Activated CD4-positive, alpha-beta T cell treated with anti-CD3 and anti-CD28 coated beads for 1 hour (primary cell): Measurements from ENCODE around the gene CPA3.

Source experiments
- DNase-seq: peaks from one replicate; pipeline ENCODE4 v3.0.0-alpha.2; 2020

Gene CPA3, protein sequence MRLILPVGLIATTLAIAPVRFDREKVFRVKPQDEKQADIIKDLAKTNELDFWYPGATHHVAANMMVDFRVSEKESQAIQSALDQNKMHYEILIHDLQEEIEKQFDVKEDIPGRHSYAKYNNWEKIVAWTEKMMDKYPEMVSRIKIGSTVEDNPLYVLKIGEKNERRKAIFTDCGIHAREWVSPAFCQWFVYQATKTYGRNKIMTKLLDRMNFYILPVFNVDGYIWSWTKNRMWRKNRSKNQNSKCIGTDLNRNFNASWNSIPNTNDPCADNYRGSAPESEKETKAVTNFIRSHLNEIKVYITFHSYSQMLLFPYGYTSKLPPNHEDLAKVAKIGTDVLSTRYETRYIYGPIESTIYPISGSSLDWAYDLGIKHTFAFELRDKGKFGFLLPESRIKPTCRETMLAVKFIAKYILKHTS

GRCh38 chr3:148865049-148865448 is at the start of gene CPA3:
Gene CPA3, plus strand, starts transcription at chr3:148865296. Its CDS starts 12 bp downstream, at chr3:148865308.
- DNase-seq, result no peak

DNA sequence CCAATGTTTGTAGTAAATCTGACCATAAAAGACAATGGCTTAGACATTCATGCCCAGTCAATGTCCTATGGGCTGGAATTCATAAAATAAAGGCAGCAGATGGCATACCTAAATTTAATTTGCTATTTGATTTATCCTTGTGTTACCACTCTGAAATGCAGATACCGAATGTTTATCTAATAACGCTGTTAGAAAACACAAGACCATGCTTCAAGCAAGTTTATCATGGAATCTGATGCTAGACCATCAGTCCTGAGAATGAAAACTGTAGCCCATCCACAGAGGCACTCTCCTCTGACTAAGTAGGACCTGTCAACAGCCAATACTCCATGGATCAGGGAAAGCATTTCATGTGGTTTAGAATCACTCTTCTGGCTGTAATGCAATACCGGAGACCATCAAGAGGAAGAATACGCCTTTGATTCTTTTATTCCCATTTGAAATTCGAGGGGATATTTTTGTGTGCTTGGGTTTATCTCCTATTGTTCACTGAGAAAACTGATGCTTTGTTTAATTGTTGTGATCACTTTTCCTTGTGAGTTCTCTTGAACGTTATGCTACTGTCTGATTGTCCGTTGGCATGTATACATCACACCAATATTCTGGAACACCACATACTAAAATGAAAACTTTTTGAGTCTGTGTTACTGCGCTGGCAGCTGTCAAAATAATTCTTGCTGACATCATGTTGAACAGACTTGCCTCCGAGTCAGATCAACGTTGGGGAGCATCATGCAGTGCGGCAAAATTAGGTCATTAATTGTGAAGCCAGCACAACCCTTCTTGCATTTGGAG is 49.6 kb upstream of the CPA3 start:
- no peak for DNase-seq

- no peak for DNase-seq
Measured at GRCh38 chr3:148816427-148816826, 48.7 kb upstream of the CPA3 start.

DNA sequence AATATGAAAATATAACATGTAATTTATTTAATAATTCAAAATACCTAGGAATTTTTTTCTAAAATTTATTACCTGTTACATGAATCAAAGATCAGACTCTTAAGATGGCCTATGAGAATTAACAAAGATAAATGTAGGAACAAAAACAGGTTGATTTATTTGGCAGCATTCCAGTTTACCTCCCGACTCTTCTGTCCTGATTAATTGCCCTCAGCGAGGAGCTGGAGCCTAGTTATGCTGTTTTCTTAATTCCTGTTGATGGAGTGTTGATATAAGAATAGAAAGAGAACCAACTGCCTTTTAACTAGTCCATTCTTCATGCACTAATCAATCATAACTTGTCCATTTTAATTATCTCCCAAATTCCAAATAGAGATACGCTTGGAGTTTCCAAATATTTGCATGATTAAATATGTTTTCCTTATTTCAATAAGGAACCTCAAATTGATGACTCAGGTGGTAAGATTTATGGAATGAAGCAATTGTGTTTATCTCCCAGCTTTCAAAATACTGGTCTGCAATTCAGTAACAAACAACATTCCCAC is 48.0 kb upstream of the CPA3 start:
- DNase-seq, result no peak

- no peak for DNase-seq
Measured at GRCh38 chr3:148820361-148821245, 44.5 kb upstream of the CPA3 start.

DNA sequence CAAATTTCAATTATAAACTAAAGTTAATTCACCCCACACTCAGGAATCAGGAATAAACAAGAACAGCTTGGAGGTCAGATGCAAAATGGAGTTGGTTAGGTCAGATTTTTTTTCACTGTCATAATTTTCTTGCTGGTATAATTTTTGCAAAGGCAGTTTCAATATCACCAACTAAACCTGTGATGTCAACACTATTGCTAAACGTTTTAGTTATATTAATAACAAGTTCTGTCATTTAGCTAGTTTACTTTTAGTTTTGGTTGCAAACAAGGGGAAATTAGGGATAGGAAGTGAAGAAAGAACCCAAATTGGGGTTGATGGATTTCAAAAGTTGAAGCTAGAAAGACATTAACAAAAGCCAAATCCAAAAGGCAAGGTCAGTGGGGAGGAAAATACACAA is 42.1 kb upstream of the CPA3 start:
- no peak for DNase-seq

DNA sequence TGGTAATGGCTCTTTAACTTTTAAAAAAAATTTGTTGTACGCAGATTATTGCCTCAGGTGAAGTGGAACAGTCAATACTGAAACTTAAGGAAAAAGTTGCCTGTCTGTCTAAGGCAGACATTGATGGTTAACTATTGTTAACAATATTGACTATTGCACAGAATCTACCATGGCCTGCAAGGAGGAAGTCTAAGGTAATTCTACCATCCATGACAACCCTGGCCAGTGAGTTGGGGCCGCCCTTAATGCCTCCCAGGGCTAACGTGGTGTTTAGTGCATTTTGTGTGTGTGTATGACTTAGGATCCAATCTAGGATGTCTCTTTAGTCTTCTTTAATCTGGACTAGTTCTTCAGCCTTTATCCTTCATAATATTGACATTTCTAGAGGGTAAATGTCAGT is 39.6 kb upstream of the CPA3 start:
- DNase-seq, result no peak

DNA sequence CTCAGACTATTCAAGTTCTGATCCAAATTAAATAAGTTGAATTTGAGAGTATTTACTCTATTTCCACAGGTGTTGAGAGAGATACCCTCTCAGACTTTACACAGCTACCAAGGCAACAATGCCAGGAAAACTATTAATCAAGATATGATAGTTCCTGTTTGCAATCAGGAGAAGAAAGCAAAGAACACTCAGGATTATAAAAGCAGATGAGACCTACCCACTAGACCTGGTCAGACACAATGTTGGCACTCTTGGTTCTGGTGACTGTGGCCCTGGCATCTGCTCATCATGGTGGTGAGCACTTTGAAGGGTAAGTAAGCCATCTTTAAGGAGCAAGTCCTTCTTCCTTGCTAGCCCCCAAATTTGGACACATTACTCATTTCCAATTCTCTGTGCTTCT is 37.5 kb upstream of the CPA3 start, which contains the start of gene CPB1:
CPB1 (plus strand) TSS at position 227 of the 400 bp plus-strand sequence; CDS start at position 240, 13 bp downstream.
- no peak for DNase-seq

DNA sequence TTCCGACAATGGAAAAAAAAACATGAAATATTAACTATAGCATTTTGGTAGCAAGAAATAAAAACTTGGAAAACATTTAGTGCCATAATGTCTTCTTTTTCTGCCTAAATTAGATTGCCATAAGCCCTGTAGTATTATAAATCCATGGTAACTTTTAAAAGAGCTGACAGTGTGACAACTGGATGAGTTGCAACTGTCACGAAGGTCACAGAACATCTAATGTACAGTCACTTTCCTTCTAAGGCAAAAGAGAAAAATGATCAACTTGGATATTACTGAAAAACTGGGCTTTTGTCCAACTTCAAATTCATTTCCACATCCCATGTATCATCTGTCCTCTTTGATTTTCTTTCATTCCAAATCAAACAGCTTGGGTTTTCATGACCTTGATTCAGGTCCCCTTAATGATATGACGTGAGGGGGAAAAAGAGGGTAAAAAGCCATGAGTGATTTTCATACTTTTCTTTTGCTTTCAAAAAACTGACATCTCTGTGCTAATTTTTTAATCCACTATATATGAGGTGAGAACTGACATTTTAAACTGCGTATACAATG is 36.9 kb upstream of the CPA3 start:
- DNase-seq, result no peak

- DNase-seq, result no peak
Measured at GRCh38 chr3:148829926-148830325, 35.2 kb upstream of the CPA3 start.

GRCh38 chr3:148833223-148833622 is 31.9 kb upstream of the CPA3 start:
- DNase-seq, result no peak

DNA sequence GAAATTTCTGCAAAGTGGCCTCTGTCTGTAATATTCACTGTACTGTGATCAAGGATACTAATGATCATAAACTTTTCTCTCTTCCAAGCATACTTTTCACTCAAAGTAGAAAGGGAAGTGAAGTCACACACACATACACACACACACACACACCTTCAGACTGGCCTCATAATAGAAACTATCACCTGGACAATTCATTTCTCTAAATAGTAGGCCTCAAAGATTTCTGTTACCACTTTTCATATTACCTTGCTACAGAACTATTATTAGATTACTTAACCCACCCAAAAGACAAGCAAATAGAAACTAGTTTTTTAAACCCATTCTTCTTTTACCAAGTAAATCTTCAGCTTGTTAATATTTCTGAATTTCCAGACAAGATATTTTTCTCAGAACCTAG is 25.3 kb upstream of the CPA3 start:
- DNase-seq, result no peak

- no peak for DNase-seq
Measured at GRCh38 chr3:148840451-148840850, 24.6 kb upstream of the CPA3 start.

- no peak for DNase-seq
Measured at GRCh38 chr3:148845756-148846395, 19.2 kb upstream of the CPA3 start.

DNA sequence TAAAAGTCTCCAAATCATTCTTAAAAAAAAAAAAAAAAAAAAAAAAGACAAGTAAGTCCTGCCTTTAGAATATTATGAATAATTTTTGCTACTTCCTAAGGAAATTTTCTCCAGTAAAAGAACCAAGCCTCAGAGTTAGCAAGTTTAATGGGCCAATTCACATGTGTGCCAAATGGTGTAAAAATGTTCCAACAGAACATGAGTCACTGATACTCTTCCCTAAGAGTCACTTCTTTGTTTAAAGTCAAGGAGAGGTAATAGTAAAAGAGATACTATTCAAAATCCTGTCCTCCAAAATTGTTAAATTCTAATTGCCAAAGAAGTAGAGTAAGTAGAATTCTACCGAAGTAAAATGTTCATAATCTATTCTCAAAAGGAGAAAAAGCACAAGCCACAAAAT is 17.7 kb upstream of the CPA3 start:
- DNase-seq, result no peak

DNA sequence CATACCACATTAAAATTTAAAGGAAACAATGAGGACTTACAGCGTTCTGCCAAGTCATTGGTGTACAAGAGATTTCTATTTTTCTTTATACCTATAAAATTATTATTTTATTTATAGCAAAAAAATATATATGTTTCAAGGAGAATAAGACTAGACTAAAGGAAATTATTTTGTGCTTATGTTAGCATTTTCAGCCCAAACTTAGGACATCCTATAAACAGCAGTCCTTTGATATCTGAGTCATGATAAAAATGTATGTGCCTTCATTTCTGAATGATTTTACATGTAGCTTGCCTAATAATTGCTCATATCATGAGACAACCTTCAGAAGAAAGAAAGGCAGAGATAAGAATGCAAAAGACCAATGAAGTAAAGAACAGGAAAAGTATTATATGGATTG is 16.7 kb upstream of the CPA3 start:
- no peak for DNase-seq

- no peak for DNase-seq
Measured at GRCh38 chr3:148852271-148852992, 12.7 kb upstream of the CPA3 start.

DNA sequence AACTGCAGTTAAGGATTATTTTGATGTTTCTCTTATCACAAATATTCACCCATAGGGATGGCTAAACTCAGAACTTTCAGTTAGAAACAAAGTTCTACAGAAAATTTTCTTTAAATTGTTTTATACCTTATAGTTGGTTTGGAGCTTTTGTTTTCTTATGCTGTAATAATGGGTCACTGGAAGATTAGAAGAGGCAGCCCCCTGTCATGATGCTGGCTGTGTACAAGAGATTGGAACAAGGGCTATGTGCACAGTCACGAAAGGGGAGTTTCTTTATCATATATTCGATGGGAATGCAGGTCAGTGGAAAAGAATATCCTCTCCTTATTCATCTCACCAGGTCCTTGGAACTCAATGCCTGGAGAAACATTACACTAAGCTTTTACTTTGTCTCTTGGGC is 12.0 kb upstream of the CPA3 start:
- no peak for DNase-seq

GRCh38 chr3:148854061-148854460 is 11.0 kb upstream of the CPA3 start:
- DNase-seq, result no peak

GRCh38 chr3:148856384-148856783 is 8.7 kb upstream of the CPA3 start:
- no peak for DNase-seq

GRCh38 chr3:148857316-148857715 is 7.8 kb upstream of the CPA3 start:
- no peak for DNase-seq
